SKM-1 treated with dmso at 0.1 percent for 144 hours (cell line): ENCODE results near the gene GJA4.
"Not testable (repeated sequence)": the region's sequence is repeated elsewhere in the genome, so short reads cannot be mapped to it uniquely, and the experiment has no call there.

Experiments used
- DNase-seq: peaks from one replicate; lab custom pipeline; 2025; ENCODE audit not compliant: unreplicated experiment; lab: John Stamatoyannopoulos, UW

Gene GJA4

GRCh38 chr1:34787461-34788420 is 5.1 kb upstream of the GJA4 start:
- DNase-seq, result no peak

GRCh38 chr1:34790985-34791384 is 1.8 kb upstream of the GJA4 start:
- DNase-seq, result no peak

GRCh38 chr1:34792424-34792823 is 375 bp upstream of the GJA4 start:
- DNase-seq, result no peak

GRCh38 chr1:34794001-34794789 is 1.4 kb downstream of the GJA4 start:
- no peak for DNase-seq

GRCh38 chr1:34794790-34795180 is 2.0 kb downstream of the GJA4 start:
- DNase-seq, result no peak

GRCh38 chr1:34795916-34796315 is 3.1 kb downstream of the GJA4 start:
- DNase-seq, result no peak

GRCh38 chr1:34796990-34797389 is 4.2 kb downstream of the GJA4 start:
- no peak for DNase-seq

GRCh38 chr1:34800214-34800613 is 7.4 kb downstream of the GJA4 start:
- DNase-seq, result no peak

- no peak for DNase-seq
Observed at GRCh38 chr1:34803770-34804169, 11.0 kb downstream of the GJA4 start.

- no peak for DNase-seq
Observed at GRCh38 chr1:34806396-34806795, 13.6 kb downstream of the GJA4 start.

- DNase-seq, result no peak
Observed at GRCh38 chr1:34808051-34808810, 15.4 kb downstream of the GJA4 start.

- DNase-seq, result not testable (repeated sequence)
Observed at GRCh38 chr1:34810781-34811180, 18.0 kb downstream of the GJA4 start.

GRCh38 chr1:34816332-34816731 is 23.5 kb downstream of the GJA4 start:
- no peak for DNase-seq

- no peak for DNase-seq
Observed at GRCh38 chr1:34816778-34817177, 24.0 kb downstream of the GJA4 start.

GRCh38 chr1:34818862-34819261 is 26.1 kb downstream of the GJA4 start:
- DNase-seq, result not testable (repeated sequence)

GRCh38 chr1:34822202-34822601 is 29.4 kb downstream of the GJA4 start:
- DNase-seq, result no peak

GRCh38 chr1:34824817-34825454 is 32.1 kb downstream of the GJA4 start:
- no peak for DNase-seq

- no peak for DNase-seq
Observed at GRCh38 chr1:34825455-34826091, 32.8 kb downstream of the GJA4 start.

- DNase-seq, result no peak
Observed at GRCh38 chr1:34827341-34827941, 34.6 kb downstream of the GJA4 start.

GRCh38 chr1:34828611-34829010 is 35.8 kb downstream of the GJA4 start:
- DNase-seq, result no peak
